Epithelial cell of proximal tubule (primary cell): ENCODE results near the gene OR11G2. TPM values are rescaled to one million over a fixed set of nuclear protein-coding genes. Genes with fewer than 3 reads are reported as not detected.
"Not testable (repeated sequence)": the region's sequence is repeated elsewhere in the genome, so short reads cannot be mapped to it uniquely, and the experiment has no call there.

Source experiments
- DNase-seq: peaks from one replicate; pipeline ENCODE4 v3.0.0-alpha.2; 2011; ENCODE audit warnings: low read depth
- H3K4me3 ChIP-seq: 2 replicates; pipeline ENCODE4 v1.5.1; 2011; ENCODE audit warnings: low read depth, mild to moderate bottlenecking, low read length
- CTCF ChIP-seq: conservative IDR thresholded peaks from 2 replicates; pipeline ENCODE4 v1.5.1; 2012; ENCODE audit warnings: low read depth, mild to moderate bottlenecking, low read length
- total RNA-seq: library from RNA; depleted of rRNA; stranded (reverse); fragments of >200 nt; gene quantifications from 2 replicates; pipeline ENCODE4 v1.2.3, GENCODE V29; 2015

Gene OR11G2
- total RNA-seq, 1 donor from 2014 or later, result not detected

GRCh38 chr14:20223410-20223809 is 32.7 kb downstream of the OR11G2 start, which contains the start of gene OR11H6:
Gene OR11H6 (plus strand): TSS chr14:20223710. CDS start chr14:20223710, 0 bp downstream.
- TF ChIP-seq CTCF, result no peak
- no peak for DNase-seq
- H3K4me3 ChIP-seq, result no peak within 1 kb of the TSS

- TF ChIP-seq CTCF, result no peak
- no peak for DNase-seq
These were observed 38.0 kb downstream of the OR11G2 start, which contains the start of gene OR11H7 for GRCh38 chr14:20228681-20229080. Gene OR11H7 (plus strand): TSS chr14:20228981.

GRCh38 chr14:20235415-20235814 is 44.7 kb downstream of the OR11G2 start:
- H3K4me3 ChIP-seq, DNase-seq: not testable (repeated sequence)

More at GRCh38 chr14:20228681-20229080, 38.0 kb downstream of the OR11G2 start, which contains the start of gene OR11H7:
- no peak within 1 kb of the TSS for H3K4me3 ChIP-seq

GRCh38 chr14:20247646-20248246 is 57.0 kb downstream of the OR11G2 start:
- no peak for DNase-seq
- TF ChIP-seq CTCF, result peak; percentile 53
- no peak overlapping the region for H3K4me3 ChIP-seq

Other genes starting within 250 kb of the OR11G2 start
- gene OR4K15, start 215.3 kb upstream of the OR11G2 start, total RNA-seq, result not detected in 2 replicates
- gene OR4Q2, start 188.7 kb upstream of the OR11G2 start, total RNA-seq, result not detected in 2 replicates
- not detected in 2 replicates for gene OR4K14, start 171.6 kb upstream of the OR11G2 start, total RNA-seq
- gene OR4K13, start 154.9 kb upstream of the OR11G2 start, total RNA-seq, result not detected in 2 replicates
- gene OR4L1, start 130.9 kb upstream of the OR11G2 start, total RNA-seq, result not detected in 2 replicates
- not detected in 2 replicates for gene OR4K17, start 80.2 kb upstream of the OR11G2 start, total RNA-seq
- not detected in 2 replicates for gene OR4N5, start 52.1 kb upstream of the OR11G2 start, total RNA-seq
- not detected in 2 replicates for gene OR11H6, start 32.8 kb downstream of the OR11G2 start, total RNA-seq
- not detected in 2 replicates for gene OR11H7, start 38.1 kb downstream of the OR11G2 start, total RNA-seq
- gene OR11H4, start 48.4 kb downstream of the OR11G2 start, total RNA-seq, result not detected in 2 replicates
- 4.0 and 10.2 TPM in 2 replicates for gene TTC5, start 115.1 kb downstream of the OR11G2 start, total RNA-seq
- gene CCNB1IP1, start 142.4 kb downstream of the OR11G2 start, total RNA-seq, result 54.8 and 68.8 TPM in 2 replicates
- gene PARP2, start 152.7 kb downstream of the OR11G2 start, total RNA-seq, result 23.1 and 26.1 TPM in 2 replicates
- 7.0 and 17.5 TPM in 2 replicates for gene TEP1, start 222.6 kb downstream of the OR11G2 start, total RNA-seq
- gene KLHL33, start 245.3 kb downstream of the OR11G2 start, total RNA-seq, result under 0.01 and 0.17 TPM in 2 replicates